ENCODE data around the gene DNAJB8. TPM values are rescaled to one million over a fixed set of nuclear protein-coding genes. Genes with fewer than 3 reads are reported as not detected.

DNAJB8 gene
- total RNA-seq, 4 donors from 2014 or later = not detected

GRCh38 chr3:128493570-128494366, 27.1 kb upstream of the DNAJB8 start:
- TF ChIP-seq CTCF (IDR thresholded peaks at IDR 0.05) (no peak), EP300 (IDR thresholded peaks at IDR 0.05) (no peak), POLR2A (IDR thresholded peaks at IDR 0.05) (no peak), POLR2AphosphoS5 (IDR thresholded peaks at IDR 0.05) (no peak)
- Histone ChIP-seq H3K27me3 (peaks cover 100% of the 10 kb centered on the region), H3K36me3 (no peaks in the 10 kb centered on the region), H3K4me3 (no peak overlapping the region), H3K9me3 (no peaks in the 10 kb centered on the region), H3K4me1 (peaks cover 57% of the 10 kb centered on the region), H3K27ac (no peak overlapping the region)
- peak; percentile 60 to 78 for DNase-seq (ENCODE audit: low spot score in 2 of 2)
- WGBS = 33% methylated on average over 12 of the region's 13 CpGs

GRCh38 chr3:128492671-128493569, 26.2 kb upstream of the DNAJB8 start, which contains the start of gene GATA2:
Gene GATA2 (minus strand): TSS chr3:128493201. CDS start chr3:128487031, 6,170 bp downstream.
- DNase-seq (ENCODE audit: low spot score in 2 of 2) = peak; percentile 60 to 74
- Histone ChIP-seq H3K27me3 (peaks cover 100% of the 10 kb centered on the region), H3K4me3 (peak within 1 kb of the TSS; percentile 68), H3K36me3 (no peaks in the 10 kb centered on the region), H3K9me3 (no peaks in the 10 kb centered on the region), H3K27ac (no peak within 1 kb of the TSS), H3K4me1 (peaks cover 61% of the 10 kb centered on the region)
- TF ChIP-seq POLR2A (IDR thresholded peaks at IDR 0.05) (no peak), POLR2AphosphoS5 (IDR thresholded peaks at IDR 0.05) (no peak), CTCF (IDR thresholded peaks at IDR 0.05) (no peak), EP300 (IDR thresholded peaks at IDR 0.05) (no peak)
- WGBS = 27% methylated on average over 22 of the region's 78 CpGs

- Histone ChIP-seq H3K27me3 (peaks cover 100% of the 10 kb centered on the region), H3K9me3 (no peaks in the 10 kb centered on the region), H3K36me3 (no peaks in the 10 kb centered on the region), H3K27ac (peak overlapping the region; percentile 11), H3K4me3 (peak overlapping the region; percentile 68), H3K4me1 (peaks cover 61% of the 10 kb centered on the region)
- 7% methylated on average over 26 of the region's 70 CpGs for WGBS
- TF ChIP-seq POLR2A (IDR thresholded peaks at IDR 0.05) = no peak
- no peak for TF ChIP-seq EP300 (IDR thresholded peaks at IDR 0.05)
- TF ChIP-seq POLR2AphosphoS5 (IDR thresholded peaks at IDR 0.05) = peak in 1 of 3 donors; percentile 56
- no peak for TF ChIP-seq CTCF (IDR thresholded peaks at IDR 0.05)
- DNase-seq (ENCODE audit: low spot score in 2 of 2) = peak in 1 of 2 donors; percentile 67
Observed at GRCh38 chr3:128491941-128492670, 25.4 kb upstream of the DNAJB8 start.

- H3K4me3 ChIP-seq = peak overlapping the region; percentile 68
- peak; percentile 48 to 67 for DNase-seq (ENCODE audit: low spot score in 2 of 2)
- peaks cover 63% of the 10 kb centered on the region for H3K4me1 ChIP-seq
- H3K36me3 ChIP-seq = no peaks in the 10 kb centered on the region
- peaks cover 100% of the 10 kb centered on the region for H3K27me3 ChIP-seq
- TF ChIP-seq CTCF (IDR thresholded peaks at IDR 0.05) = no peak
- TF ChIP-seq POLR2AphosphoS5 (IDR thresholded peaks at IDR 0.05) = no peak
- TF ChIP-seq POLR2A (IDR thresholded peaks at IDR 0.05) = no peak
- TF ChIP-seq EP300 (IDR thresholded peaks at IDR 0.05) = no peak
- H3K27ac ChIP-seq = peak overlapping the region; percentile 11
- 18% methylated on average over 19 of the region's 19 CpGs for WGBS
- H3K9me3 ChIP-seq = no peaks in the 10 kb centered on the region
Observed at GRCh38 chr3:128491691-128491940, 24.9 kb upstream of the DNAJB8 start.
